Neural crest cell (in vitro differentiated cells): ENCODE results near the gene HS3ST5. TPM values are rescaled to one million over a fixed set of nuclear protein-coding genes. Genes with fewer than 3 reads are reported as not detected.

ENCODE experiments used
- DNase-seq: peaks from one replicate; pipeline ENCODE4 v3.0.0; 2021; ENCODE audit warnings: low read depth, mixed read lengths, low spot score
- H3K27ac Mint-ChIP-seq: one replicate; pipeline ENCODE4 v1.8.0; 2021; ENCODE audit warnings: mild to moderate bottlenecking, mixed read lengths; ENCODE audit not compliant: unreplicated experiment
- H3K27me3 Mint-ChIP-seq: 2 replicates; pipeline ENCODE4 v1.8.0; 2021; ENCODE audit warnings: low read depth, mild to moderate bottlenecking, mixed read lengths
- H3K36me3 Mint-ChIP-seq: 2 replicates; pipeline ENCODE4 v1.8.0; 2021; ENCODE audit warnings: low read depth, mild to moderate bottlenecking, mixed read lengths
- H3K4me1 Mint-ChIP-seq: 2 replicates; pipeline ENCODE4 v1.8.0; 2021; ENCODE audit warnings: mixed read lengths
- H3K4me3 Mint-ChIP-seq: one replicate; pipeline ENCODE4 v1.8.0; 2021; ENCODE audit warnings: mild to moderate bottlenecking, mixed read lengths
- H3K9me3 Mint-ChIP-seq: 2 replicates; pipeline ENCODE4 v1.8.0; 2021; ENCODE audit warnings: mixed read lengths
- CTCF ChIP-seq: fragments of 200-600 bp; sonication (generic); conservative IDR thresholded peaks from 2 replicates; pipeline ENCODE4 v1.5.0; 2021; ENCODE audit warnings: antibody characterized with exemption, mild to moderate bottlenecking
- total RNA-seq: library from RNA; stranded (reverse); gene quantifications from 2 replicates; pipeline ENCODE4 v1.2.1, GENCODE V29; 2021

The HS3ST5 gene
- total RNA-seq, 1 donor from 2014 or later = 0.26 TPM

GRCh38 chr6:114312931-114313330 lies 29.9 kb downstream of the HS3ST5 start:
- Mint-ChIP-seq H3K36me3 (no peaks in the 10 kb centered on the region), H3K27ac (no peak overlapping the region), H3K4me3 (no peak overlapping the region), H3K4me1 (peaks cover 4% of the 10 kb centered on the region), H3K27me3 (no peaks in the 10 kb centered on the region), H3K9me3 (no peaks in the 10 kb centered on the region)
- no peak for TF ChIP-seq CTCF
- no peak for DNase-seq

- Mint-ChIP-seq H3K4me1 (no peaks in the 10 kb centered on the region), H3K9me3 (peaks cover 4% of the 10 kb centered on the region), H3K4me3 (no peak overlapping the region), H3K27ac (no peak overlapping the region), H3K36me3 (no peaks in the 10 kb centered on the region), H3K27me3 (no peaks in the 10 kb centered on the region)
- no peak for DNase-seq
- no peak for TF ChIP-seq CTCF
Observed at GRCh38 chr6:114310053-114310452, 32.8 kb downstream of the HS3ST5 start.

- no peaks in the 10 kb centered on the region for H3K36me3 Mint-ChIP-seq
- no peaks in the 10 kb centered on the region for H3K4me1 Mint-ChIP-seq
- no peak for DNase-seq
- H3K9me3 Mint-ChIP-seq = peaks cover 4% of the 10 kb centered on the region
- peak; percentile 72 for TF ChIP-seq CTCF
- H3K27ac Mint-ChIP-seq = no peak overlapping the region
- H3K27me3 Mint-ChIP-seq = no peaks in the 10 kb centered on the region
- no peak overlapping the region for H3K4me3 Mint-ChIP-seq
Observed at GRCh38 chr6:114304304-114304887, 38.4 kb downstream of the HS3ST5 start.

- Mint-ChIP-seq H3K4me1 (no peaks in the 10 kb centered on the region), H3K9me3 (peaks cover 3% of the 10 kb centered on the region), H3K27ac (no peak overlapping the region), H3K4me3 (no peak overlapping the region), H3K36me3 (no peaks in the 10 kb centered on the region), H3K27me3 (no peaks in the 10 kb centered on the region)
- no peak for DNase-seq
- no peak for TF ChIP-seq CTCF
Observed at GRCh38 chr6:114301596-114302219, 41.1 kb downstream of the HS3ST5 start.

- no peak for TF ChIP-seq CTCF
- Mint-ChIP-seq H3K4me1 (no peaks in the 10 kb centered on the region), H3K9me3 (no peaks in the 10 kb centered on the region), H3K4me3 (no peak overlapping the region), H3K27me3 (no peaks in the 10 kb centered on the region), H3K27ac (no peak overlapping the region), H3K36me3 (no peaks in the 10 kb centered on the region)
- no peak for DNase-seq
Observed at GRCh38 chr6:114297135-114297534, 45.7 kb downstream of the HS3ST5 start.
